Adrenal gland (tissue), 12 donors: ENCODE data around the gene TMCC1. TPM values are rescaled to one million over a fixed set of nuclear protein-coding genes. Genes with fewer than 3 reads are reported as not detected.
A peak's percentile ranks its signal among the peaks of the same experiment; 100 is the strongest.

Source experiments
- DNase-seq, 7 donors: peaks; one replicate each; pipeline ENCODE4 v3.0.0-alpha.2; 2019 to 2020
- H3K27ac ChIP-seq, 5 donors: fragments of 200-600 bp; sonication (generic) in 4 of 5; 1 replicate in 3 of 5; 2 replicates in 2 of 5; pipeline versions ENCODE4 v1.5.1 to v1.8.0; 2016 to 2020; ENCODE audit warnings: mild to moderate bottlenecking in 1 of 5
- H3K27me3 ChIP-seq: fragments of 200-600 bp; 2 replicates; pipeline ENCODE4 v1.8.0; 2021
- H3K36me3 ChIP-seq, 2 donors: fragments of 200-600 bp; replicated peaks in 1 of 2; 1 replicate in 1 of 2; 2 replicates in 1 of 2; pipeline versions ENCODE4 v1.5.1 to v1.8.0; 2018 to 2022
- H3K4me1 ChIP-seq, 2 donors: fragments of 200-600 bp; replicated peaks in 1 of 2; 1 replicate in 1 of 2; 2 replicates in 1 of 2; pipeline versions ENCODE4 v1.5.1 to v1.8.0; 2018 to 2021
- H3K4me3 ChIP-seq, 4 donors: fragments of 200-600 bp; sonication (generic) in 3 of 4; one replicate each; pipeline ENCODE4 v1.5.1; 2016 to 2018
- H3K9me3 ChIP-seq, 3 donors: fragments of 200-600 bp; sonication (generic) in 1 of 3; replicated peaks in 1 of 3; 1 replicate in 2 of 3; 2 replicates in 1 of 3; pipeline versions ENCODE4 v1.5.1 to v1.8.0; 2016 to 2021
- POLR2A ChIP-seq, 2 donors: fragments of 450-650 bp; IDR thresholded peaks; one replicate each; pipeline ENCODE4 v1.6.1; 2017; ENCODE audit warnings: antibody characterized with exemption in 2 of 2, mild to moderate bottlenecking in 2 of 2, moderate library complexity in 1 of 2
- WGBS, 4 donors: extraction: QIAGEN DNeasy Blood & Tissue Kit in 2 of 4; methylation state at CpG; one replicate each; pipeline versions ENCODE4 v1.1.5 to v1.1.7; 2013 to 2017; 5-methylcytosine and 5-hydroxymethylcytosine counted together
- intact Hi-C, 2 donors: fragments of 100-400 bp; cut with DNase I; formaldehyde crosslinking; loops; one replicate each; pipeline versions ENCODE4 v1.14.1 to v1.15.0; 2022 to 2023
- polyA plus RNA-seq, 3 donors: library from polyadenylated mRNA; stranded (reverse); fragments of 200-250 nt in 2 of 3; fragments of 350-450 nt in 1 of 3; fragmentation: Illumina TruSeq in 1 of 3; extraction: RNeasy Lipid Tissue Mini Kit (QIAGEN cat#74804) in 1 of 3; gene quantifications; one replicate each; pipeline ENCODE4 v1.2.3, GENCODE V29; 2013 to 2014
- total RNA-seq, 9 donors: library from RNA; depleted of rRNA in 4 of 9; stranded (reverse); fragments of >200 nt in 4 of 9; fragments of 120-200 nt in 1 of 9; fragmentation: NEBNext Ultra II Directional in 1 of 9; extraction: Animal tissue kit (Norgen Biotek cat#: 25700) in 1 of 9; gene quantifications; one replicate each; pipeline versions ENCODE4 v1.1.0 to v1.2.4, GENCODE V29; 2013 to 2023
- TF ChIP-seq, protein P1 (sequence below), 6 experiments: fragments of 450-650 bp in 4 of 6; fragments of 200-600 bp in 2 of 6; sonication (generic) in 1 of 6; IDR thresholded peaks; 1 replicate in 5 of 6; 2 replicates in 1 of 6; pipeline versions ENCODE4 v1.5.1 to v1.8.0; 2016 to 2021; ENCODE audit warnings: antibody characterized with exemption in 6 of 6, mild to moderate bottlenecking in 2 of 6, moderate library complexity in 1 of 6
- donor health status: healthy with polysubstance abuse.
- donor health status: Bipolar disorder and iron deficiency.
- donor health status: DM: yes; HTN: yes; CAD: no.
- donor health status: DM: no; HTN: no; CAD: no.
- donor health status: DM: no; HTN: no; CAD: no.
- donor health status: DM: yes; HTN: yes; CAD: no.

TMCC1 gene
- total and polyA plus RNA-seq, 12 donors, result 6.3 to 141 (median 22.9) TPM

DNA sequence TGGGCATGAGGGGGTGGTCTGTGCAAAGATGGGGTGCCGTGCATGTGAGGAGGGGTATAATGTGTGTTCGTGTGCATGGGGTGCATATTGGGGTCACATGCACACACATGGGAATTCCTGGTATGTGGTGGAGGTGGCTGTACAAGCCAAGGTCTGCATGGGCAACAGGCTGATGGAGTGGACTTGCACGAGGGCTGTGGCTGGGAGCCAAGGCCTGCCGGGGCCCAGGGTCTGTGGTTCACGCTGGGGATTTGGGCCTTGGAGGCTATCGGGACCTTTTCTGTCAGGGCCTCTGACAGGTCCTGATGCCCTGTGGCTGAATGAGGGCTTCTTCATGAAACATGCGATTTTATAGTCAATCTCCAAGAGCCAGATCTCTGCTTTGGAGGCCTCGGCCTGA, 277.2 kb downstream of the TMCC1 start:
- Histone ChIP-seq H3K4me1 (peaks cover 0 to 60% of the 10 kb centered on the region in 2 donors), H3K36me3 (no peaks in the 10 kb centered on the region), H3K27me3 (no peaks in the 10 kb centered on the region), H3K4me3 (no peak overlapping the region), H3K9me3 (no peaks in the 10 kb centered on the region), H3K27ac (peak overlapping the region in 4 of 5 donors; percentile 17 to 80 (median 54))
- DNase-seq, result peak in 3 of 7 donors; percentile 18 to 36 (median 19)
- TF ChIP-seq POLR2A (IDR thresholded peaks at IDR 0.05), result no peak
- TF ChIP-seq, protein P1, sequence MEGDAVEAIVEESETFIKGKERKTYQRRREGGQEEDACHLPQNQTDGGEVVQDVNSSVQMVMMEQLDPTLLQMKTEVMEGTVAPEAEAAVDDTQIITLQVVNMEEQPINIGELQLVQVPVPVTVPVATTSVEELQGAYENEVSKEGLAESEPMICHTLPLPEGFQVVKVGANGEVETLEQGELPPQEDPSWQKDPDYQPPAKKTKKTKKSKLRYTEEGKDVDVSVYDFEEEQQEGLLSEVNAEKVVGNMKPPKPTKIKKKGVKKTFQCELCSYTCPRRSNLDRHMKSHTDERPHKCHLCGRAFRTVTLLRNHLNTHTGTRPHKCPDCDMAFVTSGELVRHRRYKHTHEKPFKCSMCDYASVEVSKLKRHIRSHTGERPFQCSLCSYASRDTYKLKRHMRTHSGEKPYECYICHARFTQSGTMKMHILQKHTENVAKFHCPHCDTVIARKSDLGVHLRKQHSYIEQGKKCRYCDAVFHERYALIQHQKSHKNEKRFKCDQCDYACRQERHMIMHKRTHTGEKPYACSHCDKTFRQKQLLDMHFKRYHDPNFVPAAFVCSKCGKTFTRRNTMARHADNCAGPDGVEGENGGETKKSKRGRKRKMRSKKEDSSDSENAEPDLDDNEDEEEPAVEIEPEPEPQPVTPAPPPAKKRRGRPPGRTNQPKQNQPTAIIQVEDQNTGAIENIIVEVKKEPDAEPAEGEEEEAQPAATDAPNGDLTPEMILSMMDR (IDR thresholded peaks at IDR 0.05), result no peak
- 45 to 52% (median 50%) methylated on average over 7 to 8 of the region's 8 CpGs for WGBS, 4 donors
- intact Hi-C loops, result no loop called here

DNA sequence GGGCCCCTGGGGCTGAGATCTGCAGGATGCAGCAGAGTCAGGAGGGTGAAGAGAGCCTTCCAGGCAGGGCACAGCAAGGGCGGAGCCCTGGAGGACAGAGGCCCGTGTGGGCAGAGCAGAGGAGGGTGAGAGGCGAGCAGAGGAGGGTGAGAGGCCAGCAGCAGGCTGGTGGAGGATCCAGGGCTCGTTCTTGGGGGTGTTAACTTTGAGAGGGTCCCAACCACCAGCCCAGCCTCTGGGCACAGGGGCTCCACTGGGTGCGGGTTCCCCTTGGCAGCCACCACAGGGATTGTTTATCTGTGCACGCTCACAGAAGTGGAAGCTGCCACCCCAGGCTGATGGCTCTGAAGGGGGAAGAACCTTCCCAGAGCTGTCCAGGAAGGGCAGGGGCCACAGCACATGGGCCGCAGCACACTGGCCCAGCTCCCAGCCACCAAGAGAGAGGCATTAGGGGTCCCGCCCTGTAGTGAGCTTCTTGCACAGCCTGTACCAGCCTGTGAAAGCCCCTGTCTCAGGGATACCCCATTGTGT, 277.7 kb downstream of the TMCC1 start:
- H3K27ac ChIP-seq, result peak overlapping the region in 2 of 5 donors; percentile 74 to 80
- TF ChIP-seq, protein P1 (IDR thresholded peaks at IDR 0.05), result no peak
- no peak for TF ChIP-seq POLR2A (IDR thresholded peaks at IDR 0.05)
- no peaks in the 10 kb centered on the region for H3K9me3 ChIP-seq
- H3K36me3 ChIP-seq, result no peaks in the 10 kb centered on the region
- no peak overlapping the region for H3K4me3 ChIP-seq
- H3K27me3 ChIP-seq, result no peaks in the 10 kb centered on the region
- peak in 3 of 7 donors; percentile 22 to 28 (median 22) for DNase-seq
- 60 to 69% (median 64%) methylated on average over 4 to 8 of the region's 8 CpGs for WGBS, 4 donors
- intact Hi-C loops, result no loop called here
- peaks cover 0 to 60% of the 10 kb centered on the region in 2 donors for H3K4me1 ChIP-seq

DNA sequence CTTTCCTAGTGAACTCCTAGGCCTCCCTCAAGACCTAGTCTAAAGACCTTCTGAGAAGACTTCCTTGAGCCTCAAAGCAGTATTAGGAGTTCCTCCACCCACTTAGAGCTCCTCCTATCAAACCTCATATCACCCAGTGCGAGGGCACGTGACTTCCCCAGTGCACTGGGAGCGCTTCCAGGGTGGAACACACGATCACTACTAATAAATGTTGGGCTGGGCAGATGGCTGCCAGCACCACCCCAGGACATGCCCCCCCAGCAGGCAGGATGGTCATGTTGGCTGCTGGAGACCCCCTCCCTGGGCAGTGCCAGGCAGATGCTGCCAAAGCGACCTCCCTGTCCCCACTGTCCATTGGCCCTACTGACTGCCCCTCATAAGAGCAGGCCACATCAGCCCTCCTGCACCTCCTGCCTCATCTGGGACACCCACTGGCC, 278.6 kb downstream of the TMCC1 start:
- peak in 6 of 7 donors; percentile 40 to 80 (median 68) for DNase-seq

DNA sequence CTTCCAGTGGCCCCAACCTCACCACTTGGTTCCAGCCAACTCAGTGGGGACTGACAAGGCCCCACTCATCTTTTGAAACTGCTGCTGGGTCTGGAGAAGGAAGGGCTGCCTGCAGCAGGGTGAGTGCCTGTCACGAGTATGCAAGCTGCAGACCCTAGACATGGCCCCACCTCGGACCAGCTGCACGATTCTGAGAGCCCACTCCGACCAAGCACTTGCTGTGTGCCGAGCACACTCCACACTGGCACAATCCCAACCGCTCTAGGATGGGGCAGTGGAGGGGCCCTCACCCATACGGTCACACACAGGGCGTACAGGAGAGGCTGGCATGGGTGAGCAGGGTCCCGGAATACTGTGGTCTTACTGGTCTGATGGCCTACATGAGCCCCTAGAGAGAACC, 279.1 kb downstream of the TMCC1 start:
- no peak overlapping the region for H3K4me3 ChIP-seq
- no peaks in the 10 kb centered on the region for H3K9me3 ChIP-seq
- intact Hi-C loops, result no loop called here
- no peaks in the 10 kb centered on the region for H3K36me3 ChIP-seq
- H3K4me1 ChIP-seq, result peaks cover 0 to 64% of the 10 kb centered on the region in 2 donors
- 67 to 95% (median 93%) methylated on average over 1 to 9 of the region's 9 CpGs for WGBS, 4 donors
- peak overlapping the region in 2 of 5 donors; percentile 50 to 80 for H3K27ac ChIP-seq
- no peak for TF ChIP-seq POLR2A (IDR thresholded peaks at IDR 0.05)
- TF ChIP-seq, protein P1 (IDR thresholded peaks at IDR 0.05), result no peak
- DNase-seq, result peak in 2 of 7 donors; percentile 20 to 23
- no peaks in the 10 kb centered on the region for H3K27me3 ChIP-seq

More for the DNA sequence above, 278.6 kb downstream of the TMCC1 start:
- WGBS, 4 donors, result 33 to 56% (median 41%) methylated on average over 3 to 5 of the region's 5 CpGs
- no peaks in the 10 kb centered on the region for H3K36me3 ChIP-seq
- no peaks in the 10 kb centered on the region for H3K9me3 ChIP-seq
- no peaks in the 10 kb centered on the region for H3K27me3 ChIP-seq
- intact Hi-C loops, result no loop called here
- peak overlapping the region in 3 of 5 donors; percentile 2 to 80 (median 50) for H3K27ac ChIP-seq
- H3K4me1 ChIP-seq, result peaks cover 0 to 62% of the 10 kb centered on the region in 2 donors
- TF ChIP-seq, protein P1 (IDR thresholded peaks at IDR 0.05), result no peak
- H3K4me3 ChIP-seq, result no peak overlapping the region
